Body of pancreas (tissue), 4 donors: ENCODE results near the gene SOX12. TPM values are rescaled to one million over a fixed set of nuclear protein-coding genes. Genes with fewer than 3 reads are reported as not detected.

ENCODE experiments used
- ATAC-seq: fragments of 150-250 bp; one replicate; pipeline ENCODE4 v1.9.1; 2016
- DNase-seq, 4 donors: peaks; one replicate each; pipeline ENCODE4 v3.0.0-alpha.2; 2019
- H3K27ac ChIP-seq, 4 donors: fragments of 200-600 bp; sonication (generic); 1 replicate in 3 of 4; 2 replicates in 1 of 4; pipeline versions ENCODE4 v1.5.1 to v1.6.1; 2016 to 2019; ENCODE audit warnings: mild to moderate bottlenecking in 1 of 4, mixed read lengths in 1 of 4, moderate library complexity in 1 of 4
- H3K27me3 ChIP-seq, 2 donors: fragments of 200-600 bp; sonication (generic); one replicate each; pipeline ENCODE4 v1.6.0; 2016; ENCODE audit warnings: mild to moderate bottlenecking in 1 of 2
- H3K36me3 ChIP-seq, 2 donors: fragments of 200-600 bp; sonication (generic); replicated peaks in 1 of 2; 2 replicates each; pipeline ENCODE4 v1.5.1; 2016; ENCODE audit warnings: low read depth in 2 of 2; ENCODE audit not compliant: insufficient read depth in 1 of 2
- H3K4me1 ChIP-seq: fragments of 200-600 bp; sonication (generic); one replicate; pipeline ENCODE4 v1.6.0; 2016
- H3K4me3 ChIP-seq, 2 donors: fragments of 200-600 bp; sonication (generic); 1 replicate in 1 of 2; 2 replicates in 1 of 2; pipeline ENCODE4 v1.5.1; 2016 to 2019
- H3K9me3 ChIP-seq, 3 donors: fragments of 200-600 bp; sonication (generic); 1 replicate in 2 of 3; 2 replicates in 1 of 3; pipeline ENCODE4 v1.5.1; 2016
- POLR2A ChIP-seq, 3 donors: fragments of 450-650 bp; IDR thresholded peaks; one replicate each; pipeline ENCODE4 v1.6.1; 2016; ENCODE audit warnings: antibody characterized with exemption in 3 of 3, mild to moderate bottlenecking in 2 of 3
- WGBS, 2 donors: methylation state at CpG; one replicate each; pipeline ENCODE4 v1.1.5; 2017; 5-methylcytosine and 5-hydroxymethylcytosine counted together
- intact Hi-C: fragments of 100-400 bp; cut with DNase I; formaldehyde crosslinking; loops from one replicate; pipeline ENCODE4 v1.15.1; 2023
- total RNA-seq, 2 donors: library from RNA; depleted of rRNA; stranded (reverse); fragments of >200 nt; gene quantifications; one replicate each; pipeline ENCODE4 v1.1.0, GENCODE V29; 2016
- TF ChIP-seq, protein P1 (sequence below), 7 experiments: fragments of 450-650 bp in 4 of 7; fragments of 200-600 bp in 3 of 7; sonication (generic) in 3 of 7; IDR thresholded peaks; one replicate each; pipeline ENCODE4 v1.5.1; 2016 to 2019; ENCODE audit warnings: antibody characterized with exemption in 7 of 7

Gene SOX12
- total RNA-seq, 2 donors from 2014 or later, result 6.2 to 17.1 TPM

DNA sequence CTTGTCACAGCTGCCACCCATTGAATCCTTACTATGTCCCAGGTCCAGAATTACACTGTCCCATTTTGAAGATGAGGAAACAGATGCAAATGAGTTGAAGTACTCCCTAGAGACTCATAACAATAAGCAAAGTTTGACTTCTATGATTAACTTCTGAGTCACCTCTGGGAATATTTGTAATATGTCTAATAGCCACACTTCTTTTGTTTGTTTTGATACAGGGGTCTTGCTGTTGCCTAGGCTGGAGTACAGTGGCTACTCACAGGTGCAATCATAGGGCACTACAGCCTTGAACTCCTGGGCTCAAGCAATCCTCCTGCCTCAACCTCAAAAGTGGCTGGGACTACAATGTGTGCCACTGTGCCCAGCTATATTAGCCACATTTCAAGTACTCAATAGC is 11.4 kb upstream of the SOX12 start:
- TF ChIP-seq POLR2A (IDR thresholded peaks at IDR 0.05), result no peak
- TF ChIP-seq, protein P1, sequence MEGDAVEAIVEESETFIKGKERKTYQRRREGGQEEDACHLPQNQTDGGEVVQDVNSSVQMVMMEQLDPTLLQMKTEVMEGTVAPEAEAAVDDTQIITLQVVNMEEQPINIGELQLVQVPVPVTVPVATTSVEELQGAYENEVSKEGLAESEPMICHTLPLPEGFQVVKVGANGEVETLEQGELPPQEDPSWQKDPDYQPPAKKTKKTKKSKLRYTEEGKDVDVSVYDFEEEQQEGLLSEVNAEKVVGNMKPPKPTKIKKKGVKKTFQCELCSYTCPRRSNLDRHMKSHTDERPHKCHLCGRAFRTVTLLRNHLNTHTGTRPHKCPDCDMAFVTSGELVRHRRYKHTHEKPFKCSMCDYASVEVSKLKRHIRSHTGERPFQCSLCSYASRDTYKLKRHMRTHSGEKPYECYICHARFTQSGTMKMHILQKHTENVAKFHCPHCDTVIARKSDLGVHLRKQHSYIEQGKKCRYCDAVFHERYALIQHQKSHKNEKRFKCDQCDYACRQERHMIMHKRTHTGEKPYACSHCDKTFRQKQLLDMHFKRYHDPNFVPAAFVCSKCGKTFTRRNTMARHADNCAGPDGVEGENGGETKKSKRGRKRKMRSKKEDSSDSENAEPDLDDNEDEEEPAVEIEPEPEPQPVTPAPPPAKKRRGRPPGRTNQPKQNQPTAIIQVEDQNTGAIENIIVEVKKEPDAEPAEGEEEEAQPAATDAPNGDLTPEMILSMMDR (IDR thresholded peaks at IDR 0.05), result no peak
- DNase-seq (no peak), ATAC-seq (no peak)
- Histone ChIP-seq H3K27ac (no peak overlapping the region), H3K27me3 (no peaks in the 10 kb centered on the region), H3K4me1 (peaks cover 14% of the 10 kb centered on the region), H3K4me3 (no peak overlapping the region), H3K9me3 (no peaks in the 10 kb centered on the region), H3K36me3 (no peaks in the 10 kb centered on the region)
- intact Hi-C loops, result no loop called here

DNA sequence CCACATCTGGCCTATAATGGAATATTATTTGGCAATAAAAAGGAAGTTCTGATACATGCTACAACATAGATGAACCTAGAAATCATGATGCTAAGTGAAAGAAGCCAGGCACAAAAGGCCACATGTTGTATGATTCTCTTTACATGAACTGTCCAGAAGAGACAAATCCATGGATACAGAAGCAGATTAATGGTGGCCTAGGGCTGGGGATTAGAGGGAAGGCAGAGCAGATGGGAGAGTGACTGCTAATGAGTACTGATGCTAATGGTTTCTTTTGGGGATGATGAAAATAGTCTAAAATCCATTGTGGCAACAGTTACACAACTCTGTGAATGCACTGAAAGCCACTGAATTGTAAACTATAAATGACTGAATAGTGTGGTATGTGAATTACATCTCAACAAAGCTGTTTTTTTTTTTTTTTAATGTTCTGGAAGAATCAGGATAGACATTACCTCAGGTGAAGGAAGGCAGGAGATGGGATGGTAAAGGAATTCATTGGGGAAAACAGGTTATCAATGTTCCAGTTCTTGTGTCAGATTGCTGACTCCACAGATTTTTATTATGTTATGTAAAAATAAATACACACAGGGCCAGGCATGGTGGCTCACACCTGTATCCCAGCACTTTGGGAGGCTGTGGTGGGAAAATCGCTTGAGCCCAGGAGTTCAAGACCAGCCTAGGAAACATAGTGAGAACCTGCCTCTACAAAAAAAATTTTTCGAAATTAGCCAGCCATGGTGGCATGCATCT is 8.9 kb upstream of the SOX12 start:
- H3K4me3 ChIP-seq, result no peak overlapping the region
- no peaks in the 10 kb centered on the region for H3K36me3 ChIP-seq
- ATAC-seq, result no peak
- H3K27ac ChIP-seq, result no peak overlapping the region
- H3K27me3 ChIP-seq, result no peaks in the 10 kb centered on the region
- H3K9me3 ChIP-seq, result no peaks in the 10 kb centered on the region
- DNase-seq, result no peak
- WGBS, 2 donors, result 80 to 84% methylated on average over 2 of the region's 2 CpGs
- no peaks in the 10 kb centered on the region for H3K4me1 ChIP-seq
- TF ChIP-seq POLR2A (IDR thresholded peaks at IDR 0.05), result no peak
- TF ChIP-seq, protein P1 (IDR thresholded peaks at IDR 0.05), result no peak
- intact Hi-C loops, result no loop called here

- WGBS, 2 donors, result 0 to 1% methylated on average over 36 to 56 of the region's 69 CpGs
- ATAC-seq (peak; percentile 73), DNase-seq (peak; percentile 92 to 96 (median 93))
- Histone ChIP-seq H3K27ac (peak overlapping the region; percentile 87 to 95 (median 92)), H3K9me3 (no peaks in the 10 kb centered on the region), H3K27me3 (no peaks in the 10 kb centered on the region), H3K36me3 (no peaks in the 10 kb centered on the region), H3K4me3 (peak overlapping the region; percentile 24 to 44), H3K4me1 (peaks cover 39% of the 10 kb centered on the region)
- intact Hi-C loops, result no loop called here
- TF ChIP-seq, protein P1 (IDR thresholded peaks at IDR 0.05), result peak; percentile 12 to 55 (median 35)
- TF ChIP-seq POLR2A (IDR thresholded peaks at IDR 0.05), result peak; percentile 70 to 75 (median 75)
These were observed 941 bp upstream of the SOX12 start for GRCh38 chr20:324177-325044.

GRCh38 chr20:325889-326644 is 715 bp downstream of the SOX12 start:
- peak overlapping the region; percentile 84 to 95 (median 92) for H3K27ac ChIP-seq
- H3K9me3 ChIP-seq, result no peaks in the 10 kb centered on the region
- DNase-seq (peak; percentile 62 to 73 (median 68)), ATAC-seq (peak; percentile 3)
- no peaks in the 10 kb centered on the region for H3K27me3 ChIP-seq
- WGBS, 2 donors, result 0% methylated on average over 1 to 103 of the region's 103 CpGs
- no peaks in the 10 kb centered on the region for H3K36me3 ChIP-seq
- H3K4me1 ChIP-seq, result peaks cover 39% of the 10 kb centered on the region
- peak overlapping the region; percentile 6 to 55 for H3K4me3 ChIP-seq
- intact Hi-C loops, result no loop called here
- TF ChIP-seq, protein P1 (IDR thresholded peaks at IDR 0.05), result no peak
- no peak for TF ChIP-seq POLR2A (IDR thresholded peaks at IDR 0.05)
